ENCODE data around the gene TMEM272. TPM values are rescaled to one million over a fixed set of nuclear protein-coding genes. Genes with fewer than 3 reads are reported as not detected.

TMEM272 gene
- total RNA-seq, 1 experiment from 2014 or later = 0.14 TPM

DNA sequence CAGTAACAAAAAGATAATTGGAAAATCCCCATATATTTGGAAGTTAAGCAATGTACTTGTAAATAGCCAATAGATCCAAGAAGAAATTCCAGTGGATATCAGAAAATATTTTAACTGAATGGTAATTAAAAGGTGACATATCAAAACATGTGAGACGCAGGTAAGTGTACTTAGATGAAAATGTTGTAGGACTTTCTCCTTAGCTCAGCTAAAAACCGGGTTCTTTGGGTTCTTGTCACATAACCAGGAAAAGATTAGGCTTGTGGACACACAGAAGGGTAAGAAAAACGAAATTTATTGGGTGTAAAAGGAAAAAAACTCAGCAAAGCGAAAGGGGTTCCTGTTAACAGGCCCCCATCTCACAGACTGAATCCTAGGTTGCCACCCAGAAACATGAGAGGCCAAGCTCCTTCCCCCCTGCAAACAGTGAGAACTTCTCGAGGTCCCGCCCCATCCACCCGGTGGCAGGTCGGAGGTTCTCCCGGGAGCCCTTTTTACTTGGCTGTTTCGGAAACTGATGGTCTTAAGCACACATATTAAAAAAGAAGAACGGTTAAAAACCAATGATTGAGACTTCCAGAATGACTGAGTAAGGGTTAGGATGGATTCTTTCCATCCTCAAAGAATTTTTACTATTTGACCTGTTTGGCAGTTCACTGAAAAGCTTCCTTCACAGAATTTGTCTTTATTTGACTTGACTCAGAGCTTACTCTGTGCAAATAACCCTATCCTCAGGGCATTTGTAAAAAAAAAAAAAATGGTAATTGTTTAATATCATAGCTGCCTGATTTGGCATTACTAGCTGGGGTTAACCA lies 13.7 kb upstream of the TMEM272 start:
- no peak overlapping the region for H3K4me3 ChIP-seq (ENCODE audit: low read depth, low read length)
- H3K9me3 ChIP-seq = peaks cover 9% of the 10 kb centered on the region
- CTCF ChIA-PET = interaction anchor here (0.5 to 1.0 kb wide), 2 partner anchors 262 to 270 kb away, joined by 3 to 4 read pairs; partner anchors contain the start of gene NEK5
- Mint-ChIP-seq H3K27me3 (ENCODE audit: insufficient read depth, unreplicated experiment) (no peaks in the 10 kb centered on the region), H3K4me3 (ENCODE audit: unreplicated experiment) (peak overlapping the region; percentile 59), H3K27ac (ENCODE audit: unreplicated experiment) (peak overlapping the region; percentile 25), H3K36me3 (ENCODE audit: insufficient read depth, unreplicated experiment) (peaks cover 6% of the 10 kb centered on the region), H3K9me3 (ENCODE audit: unreplicated experiment) (peaks cover 11% of the 10 kb centered on the region), H3K4me1 (ENCODE audit: low read depth, unreplicated experiment) (peaks cover 39% of the 10 kb centered on the region)
- H3K4me1 ChIP-seq = peaks cover 36% of the 10 kb centered on the region
- no peaks in the 10 kb centered on the region for H3K27me3 ChIP-seq (replicated peaks; ENCODE audit: control insufficient read depth, insufficient read depth, low read length)
- intact Hi-C loops (cut with micrococcal nuclease; ENCODE audit: unreplicated experiment) = loop anchor here (5.0 kb wide), 2 partner anchors 139 to 406 kb away; partner anchors contain the start of gene INTS6
- no TSS peak for BruUV-seq (replicated peaks)
- TF ChIP-seq, protein P1, sequence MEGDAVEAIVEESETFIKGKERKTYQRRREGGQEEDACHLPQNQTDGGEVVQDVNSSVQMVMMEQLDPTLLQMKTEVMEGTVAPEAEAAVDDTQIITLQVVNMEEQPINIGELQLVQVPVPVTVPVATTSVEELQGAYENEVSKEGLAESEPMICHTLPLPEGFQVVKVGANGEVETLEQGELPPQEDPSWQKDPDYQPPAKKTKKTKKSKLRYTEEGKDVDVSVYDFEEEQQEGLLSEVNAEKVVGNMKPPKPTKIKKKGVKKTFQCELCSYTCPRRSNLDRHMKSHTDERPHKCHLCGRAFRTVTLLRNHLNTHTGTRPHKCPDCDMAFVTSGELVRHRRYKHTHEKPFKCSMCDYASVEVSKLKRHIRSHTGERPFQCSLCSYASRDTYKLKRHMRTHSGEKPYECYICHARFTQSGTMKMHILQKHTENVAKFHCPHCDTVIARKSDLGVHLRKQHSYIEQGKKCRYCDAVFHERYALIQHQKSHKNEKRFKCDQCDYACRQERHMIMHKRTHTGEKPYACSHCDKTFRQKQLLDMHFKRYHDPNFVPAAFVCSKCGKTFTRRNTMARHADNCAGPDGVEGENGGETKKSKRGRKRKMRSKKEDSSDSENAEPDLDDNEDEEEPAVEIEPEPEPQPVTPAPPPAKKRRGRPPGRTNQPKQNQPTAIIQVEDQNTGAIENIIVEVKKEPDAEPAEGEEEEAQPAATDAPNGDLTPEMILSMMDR (IDR thresholded peaks at IDR 0.05; ENCODE audit: insufficient read depth in 1 of 2, low read depth in 1 of 2, low read length in 1 of 2, severe bottlenecking in 1 of 2, unreplicated experiment in 1 of 2) = no peak
- POLR2A ChIA-PET = interaction anchor here (1.3 kb wide), 1 partner anchor 406 kb away, joined by 4 read pairs; the partner anchor contains the start of gene INTS6
- DNase-seq = peak in 1 of 2 experiments; percentile 26
- H3K36me3 ChIP-seq (ENCODE audit: control insufficient read depth, insufficient read depth, low read length) = no peaks in the 10 kb centered on the region

DNA sequence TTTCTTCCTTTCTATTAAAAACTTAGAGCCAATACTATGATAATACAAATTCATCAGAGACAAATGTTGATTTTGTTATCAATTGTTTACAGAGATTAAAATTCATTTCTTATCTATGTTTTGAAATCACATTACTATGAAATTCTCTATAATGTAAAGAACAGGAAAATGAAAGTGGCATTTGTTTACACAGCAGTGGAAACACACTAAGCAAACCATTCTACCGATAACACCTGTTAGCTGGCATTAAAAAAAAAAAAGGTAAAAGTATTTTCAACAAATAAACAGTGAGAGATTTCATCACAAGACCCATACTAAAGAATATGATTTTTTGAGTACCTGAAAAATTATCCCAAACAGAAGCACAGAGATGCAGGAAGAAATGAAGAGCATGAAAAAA lies 12.0 kb upstream of the TMEM272 start:
- H3K4me1 Mint-ChIP-seq (ENCODE audit: low read depth, unreplicated experiment) = peaks cover 39% of the 10 kb centered on the region
- peak in 1 of 2 experiments; percentile 38 for DNase-seq
- BruUV-seq (replicated peaks) = no TSS peak
- H3K9me3 ChIP-seq = peaks cover 9% of the 10 kb centered on the region
- H3K4me1 ChIP-seq = peaks cover 36% of the 10 kb centered on the region
- TF ChIP-seq, protein P1 (IDR thresholded peaks at IDR 0.05; ENCODE audit: insufficient read depth in 1 of 2, low read depth in 1 of 2, low read length in 1 of 2, severe bottlenecking in 1 of 2, unreplicated experiment in 1 of 2) = no peak
- peaks cover 11% of the 10 kb centered on the region for H3K9me3 Mint-ChIP-seq (ENCODE audit: unreplicated experiment)
- no peaks in the 10 kb centered on the region for H3K27me3 ChIP-seq (replicated peaks; ENCODE audit: control insufficient read depth, insufficient read depth, low read length)
- no peak overlapping the region for H3K4me3 ChIP-seq (ENCODE audit: low read depth, low read length)
- no peak overlapping the region for H3K27ac Mint-ChIP-seq (ENCODE audit: unreplicated experiment)
- no peak overlapping the region for H3K4me3 Mint-ChIP-seq (ENCODE audit: unreplicated experiment)
- ChIA-PET POLR2A (interaction anchor here (0.6 kb wide), 1 partner anchor 52 kb away, joined by 4 read pairs; no protein-coding TSS in a partner anchor), CTCF (no interaction called here)
- H3K27me3 Mint-ChIP-seq (ENCODE audit: insufficient read depth, unreplicated experiment) = no peaks in the 10 kb centered on the region
- H3K36me3 ChIP-seq (ENCODE audit: control insufficient read depth, insufficient read depth, low read length) = no peaks in the 10 kb centered on the region
- peaks cover 6% of the 10 kb centered on the region for H3K36me3 Mint-ChIP-seq (ENCODE audit: insufficient read depth, unreplicated experiment)
- intact Hi-C loops (cut with micrococcal nuclease; ENCODE audit: unreplicated experiment) = loop anchor here (5.0 kb wide), 2 partner anchors 140 to 405 kb away; partner anchors contain the start of gene INTS6

DNA sequence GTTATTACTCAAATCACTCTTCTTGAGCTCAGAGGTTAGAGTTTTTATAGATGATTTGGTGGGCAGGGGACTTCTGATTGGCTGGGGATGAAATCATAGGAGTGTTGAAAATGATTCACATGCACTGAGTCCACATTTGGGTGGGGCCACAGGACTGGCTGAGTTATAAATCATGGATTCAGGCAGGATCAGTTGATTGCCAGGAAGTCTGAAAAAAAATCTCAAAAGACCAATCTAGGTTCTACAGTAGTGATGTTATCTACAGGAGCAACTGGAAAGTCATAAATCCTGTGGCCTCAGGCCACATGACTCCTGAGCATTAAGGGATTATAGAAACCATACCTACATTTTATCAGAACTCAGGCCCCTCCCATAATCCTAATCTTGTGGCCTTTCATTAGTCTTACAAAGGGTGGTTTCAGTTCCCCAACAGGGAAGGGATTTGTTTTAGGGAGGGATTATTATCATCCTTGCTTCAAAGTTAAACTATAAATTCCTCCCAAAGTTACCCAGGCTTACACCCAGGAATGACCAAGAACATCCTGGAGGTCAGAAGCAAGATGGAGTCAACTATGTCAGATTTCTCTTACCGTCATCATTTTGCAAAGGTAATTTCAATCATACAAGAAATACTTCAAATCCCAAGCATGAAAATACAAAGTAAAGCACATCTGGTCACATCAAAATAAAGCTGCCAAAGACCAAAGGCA lies 11.2 kb upstream of the TMEM272 start:
- peaks cover 36% of the 10 kb centered on the region for H3K4me1 ChIP-seq
- intact Hi-C loops (cut with micrococcal nuclease; ENCODE audit: unreplicated experiment) = loop anchor here (5.0 kb wide), 2 partner anchors 141 to 404 kb away; partner anchors contain the start of gene INTS6
- BruUV-seq (replicated peaks) = no TSS peak
- H3K27ac Mint-ChIP-seq (ENCODE audit: unreplicated experiment) = peak overlapping the region; percentile 26
- ChIA-PET POLR2A (interaction anchor here (0.6 kb wide), 1 partner anchor 53 kb away, joined by 3 read pairs; no protein-coding TSS in a partner anchor), CTCF (no interaction called here)
- H3K27me3 ChIP-seq (replicated peaks; ENCODE audit: control insufficient read depth, insufficient read depth, low read length) = no peaks in the 10 kb centered on the region
- H3K36me3 ChIP-seq (ENCODE audit: control insufficient read depth, insufficient read depth, low read length) = no peaks in the 10 kb centered on the region
- H3K4me1 Mint-ChIP-seq (ENCODE audit: low read depth, unreplicated experiment) = peaks cover 39% of the 10 kb centered on the region
- H3K36me3 Mint-ChIP-seq (ENCODE audit: insufficient read depth, unreplicated experiment) = peaks cover 6% of the 10 kb centered on the region
- H3K27me3 Mint-ChIP-seq (ENCODE audit: insufficient read depth, unreplicated experiment) = no peaks in the 10 kb centered on the region
- H3K4me3 Mint-ChIP-seq (ENCODE audit: unreplicated experiment) = no peak overlapping the region
- peak; percentile 48 to 60 for DNase-seq
- H3K9me3 ChIP-seq = peaks cover 9% of the 10 kb centered on the region
- TF ChIP-seq, protein P1 (IDR thresholded peaks at IDR 0.05; ENCODE audit: insufficient read depth in 1 of 2, low read depth in 1 of 2, low read length in 1 of 2, severe bottlenecking in 1 of 2, unreplicated experiment in 1 of 2) = no peak
- H3K9me3 Mint-ChIP-seq (ENCODE audit: unreplicated experiment) = peaks cover 11% of the 10 kb centered on the region
- H3K4me3 ChIP-seq (ENCODE audit: low read depth, low read length) = no peak overlapping the region
